Stimulated activated naive B cell treated with anti-CD40 and anti-IgM and Interleukin-4, amounts not matched to agents 10 μg/mL and 1 μg/mL and 100 μg/mL, for 72 hours (primary cell): ENCODE data around the gene ADORA2B.
"Not testable (repeated sequence)": the region's sequence is repeated elsewhere in the genome, so short reads cannot be mapped to it uniquely, and the experiment has no call there.

ENCODE experiments used
- ATAC-seq, 2 donors: fragments of 150-1000 bp; cut with Tn5 transposase; replicated peaks; 2 replicates each; pipeline ENCODE4 v1.10.0; 2021; ENCODE audit warnings: moderate library complexity in 1 of 2
- DNase-seq: peaks from one replicate; pipeline ENCODE4 v3.0.0; 2021
- H3K27ac Mint-ChIP-seq: one replicate; pipeline ENCODE4 v1.8.0; 2022; ENCODE audit warnings: mild to moderate bottlenecking, mixed read lengths
- H3K27me3 Mint-ChIP-seq, 2 donors: one replicate each; pipeline ENCODE4 v1.8.0; 2022; ENCODE audit warnings: mixed read lengths in 2 of 2
- H3K36me3 Mint-ChIP-seq, 2 donors: one replicate each; pipeline ENCODE4 v1.8.0; 2022; ENCODE audit warnings: mixed read lengths in 2 of 2, mild to moderate bottlenecking in 1 of 2
- H3K4me1 Mint-ChIP-seq, 2 donors: one replicate each; pipeline ENCODE4 v1.8.0; 2022; ENCODE audit warnings: mixed read lengths in 2 of 2, mild to moderate bottlenecking in 1 of 2
- H3K4me3 Mint-ChIP-seq, 2 donors: one replicate each; pipeline ENCODE4 v1.8.0; 2022; ENCODE audit warnings: mild to moderate bottlenecking in 2 of 2, mixed read lengths in 2 of 2, moderate library complexity in 1 of 2
- H3K9me3 Mint-ChIP-seq, 2 donors: one replicate each; pipeline ENCODE4 v1.8.0; 2022; ENCODE audit warnings: mixed read lengths in 2 of 2, mild to moderate bottlenecking in 1 of 2

Gene ADORA2B

DNA sequence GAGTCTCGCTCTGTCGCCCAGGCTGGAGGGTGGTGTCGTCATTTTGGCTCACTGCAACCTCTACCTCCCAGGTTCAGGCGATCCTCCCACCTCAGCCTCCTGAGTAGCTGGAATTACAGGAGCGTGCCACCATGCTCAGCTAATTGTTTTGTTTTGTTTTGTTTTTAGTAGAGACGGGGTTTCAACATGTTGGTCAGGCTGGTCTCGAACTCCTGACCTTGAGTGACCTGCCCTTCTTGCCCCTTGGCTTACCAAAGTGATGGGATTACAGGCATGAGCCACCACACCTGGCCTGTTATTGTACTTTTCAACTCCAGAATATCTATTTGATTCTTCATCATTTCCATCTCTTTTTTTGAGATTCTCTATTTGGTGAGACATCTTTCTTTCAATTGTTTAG is 9.0 kb upstream of the ADORA2B start:
- H3K9me3 Mint-ChIP-seq: no peaks in the 10 kb centered on the region

DNA sequence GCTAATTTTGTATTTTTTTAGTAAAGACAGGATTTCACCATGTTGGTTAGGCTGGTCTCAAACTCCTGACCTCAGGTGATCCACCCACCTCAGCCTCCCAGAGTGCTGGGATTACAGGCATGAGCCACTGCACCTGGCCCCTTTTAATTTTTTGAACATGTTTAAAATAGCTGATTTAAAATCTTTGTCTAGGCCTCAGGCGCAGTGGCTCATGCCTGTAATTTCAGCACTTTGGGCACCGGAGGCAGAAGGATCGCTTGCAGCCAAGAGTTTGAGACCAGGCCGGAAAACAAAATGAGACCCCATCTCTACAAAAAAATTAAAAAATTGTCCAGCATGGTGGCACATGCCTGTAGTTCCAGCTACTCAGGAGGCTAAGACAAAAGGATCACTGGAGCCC is 8.4 kb upstream of the ADORA2B start:
- not testable (repeated sequence) for H3K36me3 Mint-ChIP-seq, H3K4me1 Mint-ChIP-seq, H3K9me3 Mint-ChIP-seq, DNase-seq, H3K4me3 Mint-ChIP-seq, H3K27ac Mint-ChIP-seq, ATAC-seq
- H3K27me3 Mint-ChIP-seq: peaks cover 0 to 18% of the 10 kb centered on the region in 2 donors

More for the DNA sequence above, 9.0 kb upstream of the ADORA2B start:
- Mint-ChIP-seq H3K4me3 (no peak overlapping the region), H3K27me3 (peaks cover 0 to 16% of the 10 kb centered on the region in 2 donors), H3K36me3 (no peaks in the 10 kb centered on the region), H3K4me1 (no peaks in the 10 kb centered on the region), H3K27ac (no peak overlapping the region)
- DNase-seq: no peak
- ATAC-seq: no peak

DNA sequence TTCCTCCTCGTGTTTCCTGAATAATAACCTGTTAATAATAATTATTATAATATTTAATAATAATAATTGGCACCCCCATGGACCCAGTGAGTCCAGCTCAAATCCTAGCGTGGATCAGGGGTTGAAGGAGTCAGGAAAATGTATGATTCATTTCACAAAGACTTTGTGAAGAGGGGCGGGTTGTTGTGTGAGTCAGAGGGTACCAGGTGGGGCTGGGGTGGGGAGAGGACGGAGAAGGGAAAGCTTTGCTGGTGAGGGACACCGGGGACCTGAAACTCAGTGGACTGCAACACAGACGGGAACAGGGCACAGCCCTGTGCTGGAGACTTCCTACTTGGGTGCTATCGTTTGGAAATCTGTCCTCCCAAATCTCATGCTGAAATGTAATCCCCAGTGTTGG is 3.1 kb upstream of the ADORA2B start:
- Mint-ChIP-seq H3K27ac (no peak overlapping the region), H3K36me3 (peaks cover 0 to 5% of the 10 kb centered on the region in 2 donors), H3K4me1 (peaks cover 10 to 22% of the 10 kb centered on the region in 2 donors), H3K27me3 (peaks cover 30 to 48% of the 10 kb centered on the region in 2 donors), H3K9me3 (peaks cover 0 to 4% of the 10 kb centered on the region in 2 donors), H3K4me3 (no peak overlapping the region)
- no peak for DNase-seq
- no peak for ATAC-seq

DNA sequence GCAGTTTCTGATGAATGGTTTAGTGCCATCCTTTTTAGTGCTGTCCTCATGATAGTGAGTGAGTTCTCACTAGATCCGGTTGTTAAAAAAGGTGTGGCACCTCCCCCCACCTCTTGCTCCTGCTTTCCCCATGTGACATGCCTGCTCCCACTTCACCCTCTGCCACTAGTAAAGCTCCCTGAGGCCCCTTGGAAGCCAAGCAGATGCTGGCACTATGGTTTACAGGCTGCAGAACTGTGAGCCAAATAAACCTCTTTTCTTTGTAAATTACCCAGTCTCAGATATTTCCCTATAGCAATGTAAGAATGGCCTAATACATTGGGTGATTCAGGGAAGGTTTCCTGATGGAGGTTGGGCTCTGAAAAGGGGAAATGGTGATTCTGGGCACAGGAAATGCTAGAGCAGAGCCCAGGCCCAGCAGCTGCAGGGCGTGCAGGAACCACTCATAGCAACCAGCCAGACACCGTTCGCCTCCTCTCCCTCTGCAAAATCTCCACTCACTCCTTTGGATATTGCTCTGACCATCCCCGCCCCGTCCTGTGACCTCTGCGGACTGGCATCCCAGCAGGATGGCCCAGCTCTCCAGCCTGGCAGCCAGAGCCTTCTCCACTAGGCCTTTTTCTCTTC is 2.6 kb upstream of the ADORA2B start:
- DNase-seq: no peak
- Mint-ChIP-seq H3K4me1 (peaks cover 10 to 22% of the 10 kb centered on the region in 2 donors), H3K4me3 (no peak overlapping the region), H3K9me3 (peaks cover 0 to 4% of the 10 kb centered on the region in 2 donors), H3K36me3 (peaks cover 0 to 5% of the 10 kb centered on the region in 2 donors), H3K27ac (no peak overlapping the region), H3K27me3 (peaks cover 30 to 53% of the 10 kb centered on the region in 2 donors)
- ATAC-seq: no peak

DNA sequence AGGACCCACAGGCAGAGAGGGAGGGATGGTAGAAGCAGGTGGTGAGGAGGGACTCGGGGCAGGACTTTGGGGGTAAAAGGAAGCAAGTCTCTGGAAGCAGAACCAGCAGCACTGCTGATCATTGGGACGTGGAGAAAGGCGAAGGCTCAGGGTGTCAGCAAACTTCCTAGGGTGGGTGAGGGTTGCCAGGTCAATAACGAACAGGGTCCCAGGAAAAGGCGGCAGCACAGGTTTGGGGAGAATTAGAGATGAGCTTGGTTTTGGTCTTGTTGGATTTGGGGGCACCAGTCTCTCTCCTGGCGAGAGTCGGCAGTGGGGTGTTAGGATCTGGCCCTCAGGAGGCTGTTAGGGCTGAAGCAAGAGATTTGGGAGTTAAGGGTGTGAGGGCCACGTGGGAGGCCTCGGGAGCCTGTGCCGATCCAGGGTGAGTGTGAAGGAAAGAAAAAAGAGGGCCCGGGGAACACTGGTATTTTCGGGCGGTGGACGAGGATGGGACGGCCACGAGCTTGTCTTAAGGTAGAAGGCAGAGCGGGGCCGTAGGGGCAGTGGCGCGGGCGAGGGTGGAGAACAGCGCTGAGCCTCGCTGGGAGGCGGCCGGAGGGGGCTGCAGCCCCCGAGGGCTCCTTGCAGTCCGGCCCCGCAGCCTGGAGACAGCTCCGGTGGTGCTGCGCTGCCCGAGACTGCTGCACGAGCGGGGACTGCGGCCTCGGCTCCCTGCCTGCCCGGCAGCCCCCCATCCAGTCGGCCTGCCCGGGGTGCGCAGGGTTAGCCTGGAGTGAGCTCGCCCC is 765 bp upstream of the ADORA2B start:
- ATAC-seq (peak; percentile 55 to 57), DNase-seq (no peak)
- Mint-ChIP-seq H3K27ac (peak overlapping the region; percentile 20), H3K4me1 (peaks cover 10 to 22% of the 10 kb centered on the region in 2 donors), H3K27me3 (peaks cover 34 to 60% of the 10 kb centered on the region in 2 donors), H3K4me3 (peak overlapping the region; percentile 83), H3K36me3 (peaks cover 0 to 5% of the 10 kb centered on the region in 2 donors), H3K9me3 (peaks cover 0 to 4% of the 10 kb centered on the region in 2 donors)

DNA sequence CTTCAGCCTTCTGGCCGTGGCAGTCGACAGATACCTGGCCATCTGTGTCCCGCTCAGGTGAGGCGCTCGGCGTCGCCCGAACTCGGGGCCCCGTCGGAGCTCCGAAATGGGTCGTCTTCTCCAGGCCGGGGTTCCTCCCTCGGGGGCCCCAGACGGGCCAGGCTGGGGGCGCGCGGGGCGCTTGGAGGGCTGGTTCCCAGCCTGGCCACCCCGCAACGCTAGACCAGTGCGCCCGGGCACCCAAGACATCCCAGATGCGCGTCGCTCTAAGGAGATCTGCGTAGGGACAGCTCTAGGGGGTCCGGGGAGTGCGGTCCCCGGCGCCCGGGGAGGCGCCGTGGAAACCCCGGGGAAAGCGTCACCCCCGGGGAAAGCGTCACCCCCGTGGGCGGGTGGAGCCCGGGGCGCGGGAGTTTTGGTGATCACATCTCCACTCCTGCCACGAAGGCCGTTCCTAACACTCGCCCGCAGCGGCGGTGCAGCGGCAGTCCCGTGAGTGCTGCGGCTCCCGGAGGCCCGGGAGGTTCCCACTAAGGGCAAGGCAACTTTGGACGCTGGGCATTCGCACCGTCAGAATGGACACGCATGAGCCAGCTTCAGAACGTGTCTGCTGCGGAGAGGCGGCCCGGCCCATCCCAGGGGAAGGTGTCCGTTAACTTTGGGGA is 729 bp downstream of the ADORA2B start:
- DNase-seq: no peak
- Mint-ChIP-seq H3K4me3 (peak overlapping the region; percentile 81), H3K4me1 (peaks cover 10 to 22% of the 10 kb centered on the region in 2 donors), H3K36me3 (peaks cover 0 to 5% of the 10 kb centered on the region in 2 donors), H3K9me3 (peaks cover 0 to 4% of the 10 kb centered on the region in 2 donors), H3K27ac (no peak overlapping the region), H3K27me3 (peaks cover 34 to 52% of the 10 kb centered on the region in 2 donors)
- peak; percentile 11 to 13 for ATAC-seq

DNA sequence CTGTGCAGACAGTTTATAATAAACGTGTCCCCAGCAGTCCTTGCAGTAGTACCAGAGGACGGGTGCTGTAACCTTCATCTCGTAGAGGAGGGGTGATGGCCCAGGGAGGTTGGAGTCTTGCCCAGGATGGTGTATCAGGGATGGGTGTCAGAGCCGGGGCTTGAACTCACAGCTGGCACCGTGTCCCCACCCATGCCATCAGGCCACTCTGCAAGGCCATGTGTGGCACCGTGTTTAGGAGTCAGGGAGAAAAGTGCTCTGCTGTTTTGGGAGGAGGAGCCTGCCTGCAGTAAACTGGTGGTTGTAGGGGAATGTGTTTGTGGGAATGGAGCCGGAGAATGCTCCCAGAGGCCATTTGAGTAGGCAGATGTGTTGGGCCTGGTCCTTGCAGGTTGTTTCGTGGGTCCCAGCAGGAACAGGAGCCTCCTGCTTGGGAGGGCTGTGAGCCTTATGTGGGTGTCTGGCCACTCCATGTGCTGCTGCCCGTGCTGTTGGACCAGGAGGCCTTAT is 1.7 kb downstream of the ADORA2B start:
- H3K27ac Mint-ChIP-seq: no peak overlapping the region
- H3K9me3 Mint-ChIP-seq: peaks cover 0 to 4% of the 10 kb centered on the region in 2 donors
- DNase-seq (no peak), ATAC-seq (no peak)
- H3K27me3 Mint-ChIP-seq: peaks cover 34 to 48% of the 10 kb centered on the region in 2 donors
- peaks cover 0 to 5% of the 10 kb centered on the region in 2 donors for H3K36me3 Mint-ChIP-seq
- peaks cover 10 to 22% of the 10 kb centered on the region in 2 donors for H3K4me1 Mint-ChIP-seq
- H3K4me3 Mint-ChIP-seq: no peak overlapping the region

DNA sequence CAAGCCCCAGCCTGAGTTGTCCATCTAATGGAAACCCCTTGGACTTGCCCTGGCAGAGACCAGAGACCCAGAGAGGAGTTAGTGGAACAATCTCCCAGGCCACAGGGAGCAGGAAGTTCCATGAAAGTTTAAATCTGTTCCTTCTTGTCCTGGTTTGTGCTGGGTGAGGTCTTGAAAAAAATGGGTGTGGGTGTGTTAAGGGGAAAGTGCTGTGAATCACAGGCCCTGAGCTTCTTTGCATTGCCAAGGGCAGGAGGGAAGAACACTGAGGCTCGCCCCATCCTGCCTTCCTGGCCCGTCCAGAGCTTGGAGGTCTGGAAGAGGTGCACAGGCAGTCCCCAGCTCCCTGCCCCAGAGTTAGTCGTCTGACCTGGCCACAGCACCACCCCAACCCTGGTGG is 2.3 kb downstream of the ADORA2B start:
- DNase-seq (no peak), ATAC-seq (no peak)
- H3K27me3 Mint-ChIP-seq: peaks cover 34 to 44% of the 10 kb centered on the region in 2 donors
- H3K4me1 Mint-ChIP-seq: peaks cover 10 to 21% of the 10 kb centered on the region in 2 donors
- peaks cover 0 to 3% of the 10 kb centered on the region in 2 donors for H3K9me3 Mint-ChIP-seq
- H3K4me3 Mint-ChIP-seq: no peak overlapping the region
- no peak overlapping the region for H3K27ac Mint-ChIP-seq
- peaks cover 0 to 5% of the 10 kb centered on the region in 2 donors for H3K36me3 Mint-ChIP-seq

DNA sequence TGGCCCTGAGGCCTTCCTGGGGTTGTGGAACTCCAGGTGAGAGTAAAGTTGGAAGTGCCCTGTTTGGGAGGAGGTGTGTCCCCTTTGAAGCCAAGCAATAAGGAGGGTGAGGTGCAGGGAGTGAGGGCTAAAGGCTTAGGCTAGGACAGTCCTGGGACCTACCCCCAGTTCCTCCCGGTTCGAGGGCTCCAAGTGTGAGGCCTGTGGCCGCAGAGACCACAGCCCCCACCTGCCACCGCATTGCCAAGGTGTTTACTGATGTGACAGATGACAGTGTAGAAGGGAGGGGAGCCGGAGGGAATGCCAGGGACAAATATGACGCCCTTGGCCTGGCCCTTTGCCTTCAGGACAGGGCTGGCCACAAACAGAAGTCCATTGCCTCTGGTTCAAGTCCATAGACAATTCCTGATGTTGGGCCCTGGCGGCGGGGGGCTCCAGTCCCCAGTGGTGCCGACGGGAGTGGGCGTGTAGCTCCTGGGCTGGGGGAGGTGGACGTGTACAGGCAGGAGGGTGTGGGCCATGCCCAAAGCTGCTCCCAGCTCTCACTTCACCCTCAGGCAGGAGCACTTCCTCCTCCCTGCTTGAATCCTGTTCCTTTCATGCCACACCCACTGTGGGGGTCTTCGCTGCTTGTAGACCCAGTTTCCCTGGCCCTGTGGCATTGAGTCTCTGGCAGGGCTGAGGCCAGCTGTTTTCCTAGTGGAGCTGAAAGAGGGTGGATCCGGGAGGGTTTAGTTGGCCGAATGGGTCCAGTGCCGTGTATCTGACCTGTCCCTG is 3.2 kb downstream of the ADORA2B start:
- Mint-ChIP-seq H3K4me3 (no peak overlapping the region), H3K9me3 (no peaks in the 10 kb centered on the region), H3K4me1 (peaks cover 8 to 15% of the 10 kb centered on the region in 2 donors), H3K27ac (no peak overlapping the region), H3K27me3 (peaks cover 34 to 35% of the 10 kb centered on the region in 2 donors), H3K36me3 (peaks cover 0 to 5% of the 10 kb centered on the region in 2 donors)
- ATAC-seq (no peak), DNase-seq (no peak)

DNA sequence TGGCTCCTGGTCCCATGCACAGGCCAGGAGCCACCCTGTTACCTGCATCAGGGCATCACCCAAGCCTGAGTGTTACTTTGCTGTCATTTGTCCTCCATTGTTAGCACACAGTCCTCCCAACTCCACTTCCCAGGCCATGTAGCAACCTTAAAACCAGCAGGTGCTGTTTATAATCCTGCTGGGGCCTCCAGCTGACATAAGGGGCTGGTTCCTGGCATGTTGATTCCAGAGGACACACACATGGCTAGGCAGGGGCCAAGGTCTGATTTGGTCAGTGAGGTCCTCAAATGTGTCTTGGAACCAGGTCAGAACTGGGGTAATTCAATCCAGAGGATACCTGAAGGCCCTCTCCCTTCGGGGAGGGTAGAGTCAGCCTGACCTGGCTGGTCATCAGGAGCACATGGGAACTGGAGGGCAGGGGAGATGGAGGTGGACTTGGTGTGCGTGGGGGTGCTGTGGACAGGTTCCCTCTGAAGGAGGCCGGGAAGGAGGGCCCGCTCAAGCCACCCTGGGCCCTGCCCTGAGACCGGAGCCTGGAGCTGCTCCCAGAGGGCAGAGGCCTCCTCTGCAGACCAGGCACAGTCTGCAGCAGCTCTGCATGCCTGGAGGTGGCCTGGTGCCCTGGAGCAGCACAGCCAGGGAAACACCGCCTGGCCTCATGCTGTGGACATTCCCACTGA is 6.6 kb downstream of the ADORA2B start:
- H3K36me3 Mint-ChIP-seq: no peaks in the 10 kb centered on the region
- no peak overlapping the region for H3K4me3 Mint-ChIP-seq
- no peak overlapping the region for H3K27ac Mint-ChIP-seq
- peaks cover under 1 to 4% of the 10 kb centered on the region in 2 donors for H3K4me1 Mint-ChIP-seq
- ATAC-seq: no peak
- H3K27me3 Mint-ChIP-seq: peaks cover 18 to 20% of the 10 kb centered on the region in 2 donors
- H3K9me3 Mint-ChIP-seq: no peaks in the 10 kb centered on the region
- DNase-seq: no peak

DNA sequence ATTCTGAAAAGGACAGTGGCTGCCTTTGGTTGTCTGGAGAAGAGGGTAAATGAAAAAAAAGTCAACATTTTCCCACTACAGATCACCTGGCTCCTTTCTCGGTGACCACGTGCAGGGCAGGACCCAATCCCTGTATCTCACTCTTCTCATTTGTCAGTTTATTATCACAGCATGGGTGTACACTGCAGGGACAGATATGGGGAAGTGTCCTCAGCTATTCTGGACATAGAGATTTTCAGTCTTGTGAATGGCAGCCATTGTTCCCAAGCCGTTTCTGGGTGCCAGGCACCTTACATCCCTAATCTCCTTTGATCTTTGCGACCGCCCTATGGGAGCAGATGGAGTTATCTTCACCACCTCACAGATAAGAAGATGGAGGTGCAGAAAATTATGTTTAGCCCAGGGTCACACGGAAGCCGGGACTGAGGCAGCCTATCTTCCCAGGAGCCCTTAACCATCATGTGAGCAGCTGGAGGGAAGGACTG is 7.2 kb downstream of the ADORA2B start:
- H3K4me1 Mint-ChIP-seq: peaks cover 6 to 8% of the 10 kb centered on the region in 2 donors
- no peak for DNase-seq
- H3K36me3 Mint-ChIP-seq: no peaks in the 10 kb centered on the region
- ATAC-seq: no peak
- no peaks in the 10 kb centered on the region for H3K9me3 Mint-ChIP-seq
- H3K27ac Mint-ChIP-seq: no peak overlapping the region
- peaks cover 18 to 22% of the 10 kb centered on the region in 2 donors for H3K27me3 Mint-ChIP-seq
- H3K4me3 Mint-ChIP-seq: no peak overlapping the region

DNA sequence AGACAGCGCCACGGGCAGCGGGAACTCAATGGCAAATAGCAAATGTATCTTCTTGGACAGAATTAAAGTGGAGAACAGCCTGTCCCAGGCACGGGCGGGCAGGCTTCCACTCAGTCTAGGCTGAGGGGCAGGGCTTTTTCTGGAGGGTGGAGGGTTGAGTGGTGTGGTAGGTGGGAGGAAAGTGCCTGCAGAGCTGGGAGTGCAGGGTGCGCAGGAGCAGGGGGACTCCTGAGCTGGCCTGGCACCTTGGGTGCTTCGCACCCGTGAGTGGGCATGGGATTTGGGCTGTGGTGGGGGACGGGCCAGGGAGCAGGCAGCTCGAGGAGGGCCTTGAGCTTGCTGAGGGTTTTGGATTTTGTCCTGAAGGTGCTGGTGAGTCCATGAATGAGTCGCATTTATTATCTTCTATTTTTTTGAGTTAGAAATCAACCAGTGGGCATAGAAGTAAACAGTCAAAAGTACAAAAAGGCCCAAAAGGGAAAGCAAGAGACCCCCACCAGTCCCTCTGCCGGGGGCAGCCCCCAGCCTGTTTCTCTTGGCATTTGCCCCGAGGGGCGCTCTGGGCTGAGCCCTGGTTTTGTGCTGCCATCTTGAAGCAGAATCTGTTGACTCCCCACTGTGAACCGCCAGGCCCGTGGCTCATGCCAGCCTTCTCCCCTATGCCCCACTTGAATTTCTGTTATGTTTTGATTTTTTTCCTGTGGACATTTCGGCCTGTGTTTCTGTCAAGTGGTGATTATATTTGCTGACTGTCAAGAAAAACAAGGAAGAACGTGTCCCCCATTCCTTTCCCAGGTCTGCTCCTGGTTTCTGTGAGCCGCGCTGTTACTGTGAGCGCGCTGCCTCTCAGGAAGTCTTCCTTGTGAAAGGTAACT is 8.2 kb downstream of the ADORA2B start:
- Mint-ChIP-seq H3K27ac (no peak overlapping the region), H3K9me3 (no peaks in the 10 kb centered on the region), H3K4me1 (peaks cover 11 to 15% of the 10 kb centered on the region in 2 donors), H3K4me3 (no peak overlapping the region), H3K27me3 (peaks cover 15 to 27% of the 10 kb centered on the region in 2 donors), H3K36me3 (peaks cover 0 to 1% of the 10 kb centered on the region in 2 donors)
- DNase-seq: no peak
- ATAC-seq: no peak
